ENCODE data around the gene RNPEPL1.

- TF ChIP-seq CTCF (IDR thresholded peaks at IDR 0.05) (no peak), POLR2A (IDR thresholded peaks at IDR 0.05) (no peak)
Observed at GRCh38 chr2:240525802-240526201, 42.5 kb upstream of the RNPEPL1 start.

All from lower leg skin (tissue), 3 donors.